Caki2 (cell line): ENCODE measurements around the gene FAM180B. TPM values are rescaled to one million over a fixed set of nuclear protein-coding genes. Genes with fewer than 3 reads are reported as not detected.
"Not testable (repeated sequence)": the region's sequence is repeated elsewhere in the genome, so short reads cannot be mapped to it uniquely, and the experiment has no call there.

ENCODE experiments used
- DNase-seq: peaks from one replicate; pipeline ENCODE4 v3.0.0-alpha.2; 2015; ENCODE audit warnings: low read depth
- in situ Hi-C: cut with HindIII; loops from 2 replicates; pipeline ENCODE4 v1.10.0; 2016; ENCODE audit warnings: low sequenced_read_pairs, low pct_unique_long_range_greater_than_20kb, mixed read lengths
- total RNA-seq: library from RNA; depleted of rRNA; stranded (reverse); fragments of >200 nt; shearing (Covaris generic); gene quantifications from 2 replicates; pipeline ENCODE4 v1.2.3, GENCODE V29; 2014; ENCODE audit warnings: low replicate concordance; rRNA removed

Gene FAM180B
- total RNA-seq, 1 experiment from 2014 or later, result not detected

GRCh38 chr11:47620836-47621378 is 34.4 kb downstream of the FAM180B start:
- DNase-seq, result no peak
- in situ Hi-C loops, result no loop called here

DNA sequence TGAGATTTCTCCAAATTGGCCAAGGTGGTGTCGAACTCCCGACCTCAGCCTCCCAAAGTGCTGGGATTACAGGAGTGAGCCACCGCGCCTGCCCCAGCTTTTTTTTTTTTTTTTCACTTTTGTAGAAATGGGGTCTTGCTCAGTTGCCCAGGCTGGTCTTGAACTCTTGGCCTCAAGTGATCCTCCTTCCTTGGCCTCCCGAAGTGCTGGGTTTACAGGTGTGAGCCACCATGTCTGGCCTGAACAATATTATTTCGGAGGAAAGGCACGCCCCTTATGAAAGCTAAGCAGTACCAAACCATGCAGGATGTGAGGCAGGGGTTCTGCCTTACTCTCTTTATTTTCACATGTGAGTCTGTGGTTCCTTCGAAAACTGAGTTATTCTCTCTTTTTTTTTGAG is 39.8 kb downstream of the FAM180B start:
- in situ Hi-C loops, result no loop called here
- no peak for DNase-seq

GRCh38 chr11:47628026-47628425 is 41.5 kb downstream of the FAM180B start:
- no peak for DNase-seq
- in situ Hi-C loops, result no loop called here

- in situ Hi-C loops, result no loop called here
- peak; percentile 43 for DNase-seq
Observed at GRCh38 chr11:47631473-47631872, 45.0 kb downstream of the FAM180B start.

- in situ Hi-C loops, DNase-seq: not testable (repeated sequence)
Observed at GRCh38 chr11:47636331-47636730, 49.9 kb downstream of the FAM180B start.

Other genes with a start within 250 kb of the FAM180B start
- gene MYBPC3, start 234.0 kb upstream of the FAM180B start, total RNA-seq, result not detected in 2 replicates
- gene SPI1, start 208.1 kb upstream of the FAM180B start, total RNA-seq, result not detected in 2 replicates
- gene SLC39A13, start 178.1 kb upstream of the FAM180B start, total RNA-seq, result 46.2 and 86.8 TPM in 2 replicates
- gene PSMC3, start 160.2 kb upstream of the FAM180B start, total RNA-seq, result 72.1 and 77.7 TPM in 2 replicates
- gene RAPSN, start 137.5 kb upstream of the FAM180B start, total RNA-seq, result not detected in 2 replicates
- 39.8 and 99.7 TPM in 2 replicates for gene CELF1, start 33.5 kb upstream of the FAM180B start, total RNA-seq
- 100 and 109 TPM in 2 replicates for gene PTPMT1, start 21.1 kb upstream of the FAM180B start, total RNA-seq
- 22.6 and 33.6 TPM in 2 replicates for gene KBTBD4, start 7.7 kb upstream of the FAM180B start, total RNA-seq
- gene NDUFS3, start 7.6 kb upstream of the FAM180B start, total RNA-seq, result 96.4 and 117 TPM in 2 replicates
- gene C1QTNF4, start 7.7 kb downstream of the FAM180B start, total RNA-seq, result not detected in 2 replicates
- 17.6 and 23.8 TPM in 2 replicates for gene MTCH2, start 55.9 kb downstream of the FAM180B start, total RNA-seq
- 0.37 and 4.9 TPM in 2 replicates for gene AGBL2, start 128.7 kb downstream of the FAM180B start, total RNA-seq
- gene FNBP4, start 180.7 kb downstream of the FAM180B start, total RNA-seq, result 16.6 and 26.3 TPM in 2 replicates